GM21723 (cell line): ENCODE results near the gene MICU1.
"Not testable (repeated sequence)": the region's sequence is repeated elsewhere in the genome, so short reads cannot be mapped to it uniquely, and the experiment has no call there.

Source experiments
- ATAC-seq: cut with Tn5 transposase; IDR thresholded peaks from one replicate; pipeline ENCODE4 v1.9.1; 2021; ENCODE audit warnings: mild to moderate bottlenecking, moderate library complexity; ENCODE audit not compliant: unreplicated experiment

Gene MICU1

DNA sequence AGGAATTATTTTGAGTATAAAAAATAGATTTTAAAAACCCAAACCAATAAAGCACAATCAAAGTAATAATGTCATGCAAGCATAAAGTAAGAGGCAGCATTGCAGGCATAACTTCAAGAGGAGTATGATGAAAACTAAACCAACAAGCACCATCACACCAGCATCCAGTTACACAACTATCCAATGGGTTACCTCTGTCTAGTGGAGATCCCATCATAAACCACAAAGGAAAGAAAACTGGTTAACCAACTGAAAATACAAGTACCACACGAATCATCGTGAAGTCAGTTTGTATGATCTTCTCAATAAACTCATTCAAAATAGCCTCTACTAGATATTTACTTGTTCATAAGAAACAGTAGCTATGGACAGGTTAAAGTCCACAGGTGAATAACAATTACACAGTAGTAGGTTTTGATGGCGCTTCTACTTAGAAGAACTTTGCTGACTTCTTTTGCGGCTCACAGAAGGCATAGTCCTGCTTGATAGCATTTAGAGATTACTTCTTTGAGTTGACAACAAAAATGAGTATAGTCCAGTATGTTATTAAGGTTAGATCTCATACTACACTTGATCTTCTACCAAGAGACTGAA, 116.6 kb downstream of the MICU1 start:
- ATAC-seq = no peak

DNA sequence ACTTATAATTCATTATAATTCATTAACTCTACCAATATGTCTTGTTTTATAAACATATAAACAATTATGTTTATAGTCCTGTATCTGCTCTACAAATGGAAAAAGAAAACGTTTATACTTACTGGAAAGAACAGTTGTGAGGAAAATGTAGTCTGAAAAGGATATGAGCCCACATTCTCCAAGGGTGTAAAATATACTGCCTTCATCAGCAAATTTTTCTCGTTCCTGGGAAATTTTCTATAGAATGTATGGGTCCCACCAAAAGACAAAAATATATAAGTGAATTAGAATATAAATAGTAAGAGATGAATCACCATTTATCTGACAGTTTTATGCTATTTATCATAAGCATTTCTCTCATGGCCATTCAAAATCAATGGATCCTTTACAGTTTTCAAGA, 117.8 kb downstream of the MICU1 start:
- ATAC-seq = no peak

DNA sequence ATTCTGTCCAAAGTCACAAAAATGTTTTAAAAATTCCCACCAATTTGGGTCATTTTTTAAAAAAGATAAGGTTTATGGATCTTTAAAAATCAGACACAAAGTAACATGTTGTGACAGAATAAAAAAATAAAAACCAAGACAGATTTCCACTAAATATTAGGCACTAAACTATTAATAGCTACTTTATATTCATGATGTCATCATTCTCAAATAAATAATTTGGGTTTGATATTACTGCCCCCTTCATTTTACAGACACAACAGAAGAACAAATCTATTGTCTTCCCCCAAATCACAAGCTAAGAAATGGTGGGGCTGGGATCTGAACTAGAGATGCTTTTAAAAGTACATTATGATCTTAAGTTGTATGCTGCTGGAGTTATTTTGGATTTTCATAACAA, 119.4 kb downstream of the MICU1 start:
- no peak for ATAC-seq

DNA sequence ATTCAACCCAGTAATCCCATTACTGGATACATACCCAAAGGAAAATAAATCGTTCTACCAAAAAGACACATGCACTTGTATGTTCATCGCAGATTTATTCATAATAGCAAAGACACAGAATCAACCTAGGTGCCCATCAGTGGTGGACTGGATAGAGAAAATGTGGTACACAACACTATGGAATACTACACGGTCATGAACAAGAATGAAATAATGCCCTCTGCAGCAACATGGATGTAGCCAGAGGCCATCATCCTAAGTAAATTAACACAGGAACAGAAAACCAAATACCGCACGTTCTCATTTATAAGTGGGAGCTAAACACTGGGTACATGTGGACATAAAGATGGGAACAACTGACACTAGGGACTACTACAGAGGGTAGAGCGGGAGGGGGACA, 120.4 kb downstream of the MICU1 start:
- no peak for ATAC-seq

DNA sequence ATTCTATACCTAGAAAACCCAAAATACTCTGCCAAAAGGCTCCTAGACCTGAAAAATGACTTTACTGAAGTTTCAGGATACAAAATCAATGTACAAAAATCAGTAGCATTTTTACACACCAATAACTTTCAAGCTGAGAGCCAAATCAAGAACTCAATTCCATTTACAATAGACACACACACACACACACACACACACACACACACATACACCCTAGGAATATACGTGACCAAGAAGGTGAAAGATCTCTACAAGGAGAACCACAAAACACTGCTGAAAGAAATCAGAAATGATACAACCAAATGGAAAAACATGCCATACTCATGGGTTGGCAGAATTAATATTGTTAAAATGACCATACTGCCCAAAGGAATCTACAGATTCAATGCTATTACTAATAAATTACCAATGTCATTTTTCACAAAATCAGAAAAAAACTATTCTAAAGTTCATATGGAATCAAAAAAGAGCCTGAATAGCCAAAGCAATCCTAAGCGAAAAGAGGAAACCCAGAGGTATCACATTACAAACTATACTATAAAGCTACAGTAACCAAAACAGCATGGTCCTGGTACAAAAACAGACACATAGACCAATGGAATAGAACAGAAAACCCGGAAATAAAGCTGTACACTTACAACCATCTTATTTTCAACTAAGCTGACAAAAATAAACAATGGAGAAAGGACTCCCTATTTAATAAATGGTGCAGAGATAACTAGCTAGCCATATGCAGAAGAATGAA, 122.0 kb downstream of the MICU1 start:
- no peak for ATAC-seq

DNA sequence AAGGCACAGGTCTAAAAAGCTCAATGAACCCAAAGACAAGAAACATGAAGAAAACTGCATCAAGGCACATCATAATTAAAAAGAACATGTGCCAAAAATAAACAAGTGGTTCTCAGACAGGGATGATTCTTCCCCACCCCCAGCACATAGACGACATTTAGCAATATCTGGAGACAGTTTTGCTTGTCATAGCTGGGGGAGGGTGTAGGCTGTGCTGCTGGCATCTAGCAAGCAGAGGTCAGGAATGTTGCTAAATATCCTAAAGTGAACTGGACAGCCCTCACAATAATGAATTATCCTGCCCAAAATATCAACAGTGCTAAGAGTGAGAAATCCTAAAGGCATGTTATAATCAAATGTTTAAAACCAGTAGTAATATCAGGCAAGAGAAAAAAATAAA, 122.6 kb downstream of the MICU1 start:
- no peak for ATAC-seq

DNA sequence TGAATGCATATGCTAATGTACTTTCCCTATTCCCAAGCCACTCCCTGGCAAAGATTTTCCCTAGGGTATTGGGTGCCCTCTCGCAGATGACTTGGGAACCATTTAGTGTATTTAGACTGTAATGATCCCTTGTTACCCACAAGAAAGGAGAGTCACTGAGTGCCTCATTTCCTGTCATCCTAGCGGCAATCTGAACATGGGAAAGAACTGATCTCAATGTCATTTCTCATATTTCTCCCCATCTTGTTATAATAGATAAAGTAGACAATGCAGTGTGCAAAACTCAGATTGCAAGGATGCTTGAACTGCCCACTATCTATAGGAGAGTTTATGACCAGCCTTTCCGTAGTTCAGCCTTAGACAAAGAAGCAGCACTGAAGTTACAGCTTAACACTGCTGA, 123.3 kb downstream of the MICU1 start:
- no peak for ATAC-seq

DNA sequence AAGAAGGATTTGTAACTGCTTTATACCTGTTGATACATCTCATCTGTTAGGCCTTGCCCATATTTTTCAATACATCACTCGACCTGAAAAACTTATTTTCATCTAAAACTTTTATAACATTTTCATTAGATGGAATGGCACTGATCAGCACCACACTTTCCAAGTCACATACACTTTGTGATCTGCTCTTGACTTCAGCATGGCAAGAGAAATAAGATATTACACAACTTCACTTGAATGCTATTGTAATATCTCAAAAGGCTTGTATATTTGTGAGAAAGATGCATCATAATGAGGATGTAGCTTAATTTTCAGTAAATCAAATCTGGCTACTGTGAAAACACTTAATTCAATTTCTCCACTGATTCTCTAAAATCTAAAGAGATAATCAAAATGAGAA, 126.2 kb downstream of the MICU1 start:
- no peak for ATAC-seq

DNA sequence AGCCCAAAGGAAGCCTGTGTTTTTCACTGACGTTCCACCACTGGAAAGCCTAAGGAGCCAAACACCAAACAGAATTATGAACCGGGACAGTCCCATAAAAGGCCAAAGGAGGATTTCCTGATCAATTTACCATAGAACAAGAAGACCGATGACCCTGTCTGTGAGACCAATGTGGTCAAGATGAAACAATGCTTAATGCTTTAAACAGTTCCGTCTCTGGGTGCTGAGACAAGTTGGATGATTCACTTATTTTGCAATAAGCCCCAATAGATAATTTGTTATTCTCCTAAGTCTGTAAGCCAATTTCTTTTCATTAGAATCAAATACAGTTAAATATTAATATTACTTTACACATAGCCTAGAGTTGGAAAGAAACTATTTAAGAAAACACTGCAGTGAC, 134.9 kb downstream of the MICU1 start:
- ATAC-seq = no peak

DNA sequence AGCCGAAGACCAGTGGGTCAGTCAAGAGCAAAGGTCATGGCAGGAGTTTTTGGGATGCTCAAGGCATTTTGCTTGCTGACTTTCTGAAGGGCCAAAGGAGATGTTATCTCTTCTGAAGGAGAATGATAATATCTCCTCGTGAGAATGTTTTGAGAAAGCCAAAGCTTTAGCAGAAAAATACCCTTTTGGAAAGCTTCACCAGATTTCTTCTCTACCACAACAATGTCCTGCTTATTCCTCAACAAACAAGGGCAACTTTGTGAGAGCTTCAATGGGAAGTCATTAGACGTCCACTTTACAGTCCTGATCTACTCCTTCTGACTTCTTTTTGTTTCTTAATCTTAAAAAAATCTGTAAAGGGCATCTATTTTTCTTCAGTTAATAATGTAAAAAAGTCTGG, 138.4 kb downstream of the MICU1 start:
- ATAC-seq = no peak

DNA sequence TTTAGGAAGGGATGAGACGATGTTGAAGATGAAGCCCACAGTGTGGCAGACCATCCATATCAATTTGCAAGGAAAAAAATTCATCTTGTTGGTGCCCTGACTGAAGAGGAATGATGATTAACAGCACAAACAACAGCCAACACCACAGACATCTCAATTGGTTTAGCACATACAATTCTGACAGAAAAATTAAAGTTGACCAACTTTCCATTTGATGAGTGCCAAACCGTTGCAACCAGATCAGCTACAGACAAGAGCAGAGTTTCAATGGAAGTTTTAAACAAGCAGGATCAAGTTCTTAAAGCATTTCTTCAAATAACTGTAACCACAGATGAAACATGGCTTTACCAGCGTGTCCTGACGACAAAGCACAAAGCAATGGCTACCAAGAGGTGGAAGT, 138.8 kb downstream of the MICU1 start:
- no peak for ATAC-seq

DNA sequence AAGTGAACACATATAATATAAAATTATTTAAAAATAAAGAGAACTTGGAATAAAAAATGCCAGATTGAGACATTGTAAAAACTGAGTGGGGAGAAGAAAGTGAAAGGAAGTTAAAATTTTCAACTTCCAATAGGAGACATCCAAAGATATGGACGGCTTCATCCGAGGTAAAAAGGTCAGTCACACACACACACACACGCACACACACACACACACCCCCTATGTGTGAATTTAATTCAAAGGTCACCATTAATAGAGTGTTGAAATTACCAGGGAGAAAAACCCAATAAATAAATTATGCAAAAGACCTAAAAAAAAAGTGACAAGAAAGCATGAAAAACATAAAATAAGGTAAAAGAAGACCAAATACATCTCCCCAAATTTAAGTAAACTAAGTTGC, 140.2 kb downstream of the MICU1 start:
- ATAC-seq = no peak

DNA sequence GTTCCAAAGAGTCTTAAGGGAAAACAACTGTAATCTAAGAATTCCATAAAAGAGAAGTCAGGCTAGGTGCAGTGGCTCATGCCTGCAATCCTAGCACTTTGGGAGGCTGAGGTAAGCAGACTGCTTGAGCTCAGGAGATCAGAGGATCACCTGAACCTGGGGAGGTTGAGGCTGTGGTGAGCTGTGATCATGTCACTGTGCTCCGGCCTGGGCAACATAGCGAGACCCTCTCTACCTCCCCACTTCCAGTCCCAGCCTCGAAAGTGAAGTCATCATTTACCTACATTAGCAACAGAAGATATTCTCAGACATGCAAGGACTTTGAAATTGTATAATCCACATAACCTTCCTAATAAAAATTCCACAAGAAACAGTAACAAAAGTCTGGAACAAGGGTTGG, 141.4 kb downstream of the MICU1 start:
- no peak for ATAC-seq

DNA sequence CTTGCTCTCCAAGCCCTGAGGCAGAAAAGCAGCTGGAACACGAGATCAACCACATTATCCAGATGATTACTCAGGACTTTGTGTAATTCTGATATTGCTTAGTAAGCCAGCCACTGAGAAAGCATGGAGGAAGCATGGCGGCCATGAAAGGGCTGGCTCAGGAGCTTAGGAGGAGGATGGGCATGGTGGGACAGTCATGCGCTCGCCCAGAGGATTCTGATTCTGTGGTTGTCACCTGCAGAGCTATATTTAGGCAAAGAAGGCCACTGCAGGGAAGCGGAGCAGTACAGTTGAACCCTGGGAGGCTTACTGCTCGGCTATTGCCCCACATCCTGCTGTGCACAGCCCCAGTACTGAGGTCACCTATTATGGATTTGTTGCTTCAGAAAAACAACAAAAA, 142.4 kb downstream of the MICU1 start:
- no peak for ATAC-seq

DNA sequence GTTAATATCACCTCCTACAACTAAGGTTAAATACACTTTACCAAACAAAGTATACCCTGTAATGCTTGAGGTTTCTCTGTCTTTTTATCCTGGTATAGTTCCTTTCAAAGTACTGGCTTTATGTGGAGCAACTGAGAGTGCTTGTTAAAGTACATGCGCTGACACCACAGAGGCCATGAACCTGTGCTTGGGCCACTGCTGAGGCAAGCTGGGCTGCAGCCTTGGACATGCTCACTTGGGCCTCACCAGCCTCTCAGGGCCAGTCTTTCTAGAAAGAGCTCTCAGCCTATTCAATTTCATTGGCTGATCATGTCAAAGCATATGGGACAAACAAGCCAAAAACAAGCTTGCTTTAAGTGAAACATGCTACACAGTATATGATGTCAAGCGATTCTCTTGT, 145.0 kb downstream of the MICU1 start:
- no peak for ATAC-seq

DNA sequence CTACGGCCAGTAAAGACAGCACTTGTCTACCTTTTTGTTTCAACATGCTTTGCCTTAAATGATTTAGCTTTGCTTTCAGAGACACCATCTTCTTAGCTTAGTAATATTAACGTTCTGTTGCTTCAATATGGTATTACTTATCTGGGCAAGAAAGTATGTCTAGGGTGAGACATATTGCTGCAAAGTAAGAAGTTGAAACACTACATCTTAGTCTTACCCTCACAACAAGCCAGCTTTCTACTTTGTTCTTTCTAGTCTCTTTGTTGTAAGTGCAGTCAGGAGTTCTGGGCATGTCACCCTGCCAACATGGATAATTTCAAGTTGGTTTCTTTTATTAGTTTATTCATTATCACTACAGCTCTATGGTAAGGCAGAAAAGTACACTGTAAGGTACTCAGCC, 148.4 kb downstream of the MICU1 start:
- no peak for ATAC-seq

DNA sequence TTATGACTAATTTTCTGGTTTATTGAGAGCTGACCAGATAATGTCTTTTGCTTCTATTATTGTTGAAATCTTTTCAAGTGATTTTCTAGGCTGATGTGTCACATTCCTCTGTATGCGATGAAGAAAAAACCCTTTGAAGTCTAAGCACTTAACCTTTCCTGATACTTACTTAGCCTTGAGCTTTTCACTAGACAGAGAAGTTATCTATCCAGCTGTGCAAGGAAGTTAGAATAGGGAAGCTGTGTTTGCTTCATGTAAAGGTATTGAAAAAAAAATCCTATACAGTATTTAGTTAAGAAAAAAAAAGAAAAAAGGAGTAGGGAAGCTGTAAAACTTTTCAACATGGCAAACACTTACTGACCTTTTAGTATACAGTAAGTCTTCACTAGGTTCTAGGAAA, 153.6 kb downstream of the MICU1 start:
- no peak for ATAC-seq

DNA sequence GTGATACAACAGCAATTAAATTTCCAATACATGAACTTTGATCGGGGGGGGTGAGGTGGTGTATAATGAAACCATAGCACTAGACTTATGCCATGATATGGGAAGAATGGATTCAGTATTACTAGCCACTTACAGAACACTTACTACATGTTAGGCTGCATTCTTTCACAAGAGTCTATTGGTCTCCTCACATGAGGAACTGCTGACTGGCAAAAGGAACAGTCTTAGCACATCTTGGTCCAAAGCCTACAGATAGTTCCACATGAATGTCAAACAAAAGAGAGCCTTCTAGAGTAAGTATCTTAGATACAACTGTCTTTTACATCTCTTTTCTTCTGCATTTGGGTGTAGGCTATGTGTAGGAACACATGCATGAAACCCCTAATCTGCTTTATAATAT, 155.2 kb downstream of the MICU1 start:
- no peak for ATAC-seq

DNA sequence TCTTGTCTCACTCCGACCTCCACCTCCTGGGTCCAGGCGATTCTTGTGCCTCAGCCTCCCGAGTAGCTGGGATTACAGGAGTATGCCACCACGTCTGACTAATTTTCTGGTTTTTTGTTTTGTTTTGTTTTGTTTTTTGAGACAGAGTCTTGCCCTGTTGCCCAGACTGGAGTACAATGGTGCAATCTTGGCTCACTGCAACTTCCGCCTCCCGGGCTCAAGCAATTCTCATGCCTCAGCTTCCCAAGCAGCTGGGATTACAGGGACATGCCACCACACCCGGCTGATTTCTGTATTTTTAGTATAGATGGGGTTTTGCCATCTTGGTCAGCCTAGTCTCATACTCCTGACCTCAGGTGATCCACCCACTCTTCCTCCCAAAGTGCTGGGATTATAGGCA, 158.8 kb downstream of the MICU1 start:
- not testable (repeated sequence) for ATAC-seq

DNA sequence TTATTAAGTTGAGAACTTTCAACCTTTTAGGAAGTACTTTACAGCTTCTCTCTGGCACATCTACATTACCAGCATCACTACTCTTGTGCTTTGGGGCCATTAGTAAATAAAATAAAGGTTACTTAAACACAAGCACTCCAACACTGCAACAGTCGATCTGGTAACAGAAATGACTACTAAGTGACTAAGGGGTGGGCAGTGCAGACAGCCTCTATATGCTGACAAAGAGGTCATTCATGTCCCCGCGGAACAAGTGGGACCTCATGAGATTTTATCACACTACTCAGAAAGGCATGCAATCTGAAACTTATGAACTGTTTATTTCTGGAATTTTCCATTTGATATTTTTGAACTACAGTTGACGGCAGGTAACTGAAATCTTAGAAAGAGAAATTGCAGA, 159.9 kb downstream of the MICU1 start:
- ATAC-seq = no peak

DNA sequence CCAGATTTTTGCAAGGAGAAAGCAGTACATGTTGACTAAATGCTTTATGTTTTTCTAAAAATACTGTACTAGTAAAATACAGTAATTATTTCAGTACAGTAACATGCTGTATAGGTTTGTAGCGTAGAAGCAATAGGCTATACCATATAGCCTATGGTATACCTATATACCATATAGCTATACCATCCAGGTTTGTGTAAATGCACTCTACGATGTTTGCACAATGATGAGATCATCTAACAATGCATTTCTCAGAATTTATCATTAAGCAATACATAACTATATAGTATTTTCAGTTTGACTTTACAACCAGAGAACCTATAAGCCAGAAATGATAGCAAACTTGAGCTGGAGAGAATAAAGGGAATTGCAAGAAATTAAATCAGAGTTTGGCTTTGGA, 161.4 kb downstream of the MICU1 start:
- no peak for ATAC-seq

DNA sequence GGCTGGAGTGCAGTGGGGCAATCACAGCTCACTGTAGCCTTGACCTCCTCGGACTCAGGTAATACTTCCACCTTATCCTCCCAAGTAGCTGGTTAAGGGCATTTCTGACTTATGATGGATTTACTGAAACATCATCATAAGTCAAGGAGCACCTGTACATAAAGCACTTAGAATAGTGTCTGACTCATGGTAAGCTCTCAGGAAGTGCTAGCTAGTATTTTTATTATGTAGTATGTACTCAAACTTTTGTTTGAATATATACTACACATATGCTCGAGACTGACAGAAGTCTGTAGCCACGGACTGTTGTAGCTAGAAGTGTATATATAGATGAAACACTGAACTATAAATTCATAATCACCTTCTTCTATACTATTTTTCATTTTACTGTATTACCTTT, 163.6 kb downstream of the MICU1 start:
- no peak for ATAC-seq

DNA sequence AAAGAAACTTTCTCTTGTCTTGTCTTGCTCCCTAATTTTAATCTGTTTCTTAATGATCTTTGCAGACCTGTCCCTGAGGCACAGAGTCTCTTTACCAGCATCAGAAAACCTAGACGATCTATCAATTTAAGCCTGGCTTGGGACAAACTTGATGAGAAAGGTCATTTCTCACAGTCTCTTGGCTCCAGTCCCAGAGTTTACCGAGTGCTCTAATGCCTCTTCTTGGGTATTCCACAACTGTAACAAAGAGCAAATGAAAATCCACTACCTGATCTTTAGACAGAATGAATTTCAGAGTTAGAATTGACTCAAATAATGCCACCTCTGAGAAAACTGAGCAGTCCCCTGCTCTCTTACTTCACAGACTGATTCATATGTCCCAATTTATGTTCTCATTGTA, 164.8 kb downstream of the MICU1 start:
- ATAC-seq = no peak
